Stimulated activated CD8-positive, alpha-beta memory T cell treated with anti-CD3 and anti-CD28 coated beads, Interleukin-7, amount 100 ng/mL, for 4 hours (primary cell): ENCODE data around the gene SNPH.

Source experiments
- DNase-seq, 2 donors: peaks; one replicate each; pipeline ENCODE4 v3.0.0-alpha.2; 2020; ENCODE audit warnings: low read depth in 2 of 2

SNPH gene

DNA sequence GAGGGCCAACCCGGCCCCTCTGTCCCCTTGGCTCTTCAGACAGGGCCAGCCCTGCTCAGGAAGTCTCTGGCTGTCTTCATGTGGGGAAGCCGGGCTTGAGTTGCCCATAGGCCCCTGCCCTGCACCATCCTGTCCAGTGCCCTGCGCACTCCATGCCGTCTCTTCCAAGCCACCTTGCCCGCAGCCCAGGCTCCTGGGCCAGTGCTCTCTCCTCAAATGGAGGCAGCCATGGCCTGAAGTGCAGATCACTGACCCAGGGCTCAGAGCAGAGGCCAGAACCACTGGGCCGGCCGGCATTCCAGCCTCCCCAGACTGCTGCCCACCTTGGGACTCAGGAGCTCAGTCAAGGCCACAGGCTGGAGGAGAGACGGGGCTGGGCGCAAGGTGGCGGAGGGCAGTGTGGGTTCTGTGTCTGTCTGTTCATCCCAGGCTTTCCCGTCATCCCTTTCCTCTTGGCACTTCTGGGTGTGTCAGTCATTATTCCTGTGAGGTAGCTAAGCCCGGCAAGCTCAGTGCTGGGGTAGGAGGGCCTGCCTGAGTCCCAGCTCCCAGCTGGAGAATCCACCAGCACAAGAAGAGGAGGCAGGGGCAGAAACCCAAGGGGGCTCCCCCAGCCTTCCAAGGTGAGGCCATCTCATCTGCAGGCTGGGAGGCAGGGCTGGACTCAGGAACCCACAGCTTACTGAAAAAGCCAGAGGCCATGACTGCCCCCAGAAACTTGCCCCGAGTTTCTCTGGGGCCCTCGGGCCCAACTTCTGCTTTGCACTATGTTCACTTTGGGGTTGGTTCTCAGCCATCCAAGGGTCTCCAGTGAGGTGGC, 40.4 kb downstream of the SNPH start:
- no peak for DNase-seq

DNA sequence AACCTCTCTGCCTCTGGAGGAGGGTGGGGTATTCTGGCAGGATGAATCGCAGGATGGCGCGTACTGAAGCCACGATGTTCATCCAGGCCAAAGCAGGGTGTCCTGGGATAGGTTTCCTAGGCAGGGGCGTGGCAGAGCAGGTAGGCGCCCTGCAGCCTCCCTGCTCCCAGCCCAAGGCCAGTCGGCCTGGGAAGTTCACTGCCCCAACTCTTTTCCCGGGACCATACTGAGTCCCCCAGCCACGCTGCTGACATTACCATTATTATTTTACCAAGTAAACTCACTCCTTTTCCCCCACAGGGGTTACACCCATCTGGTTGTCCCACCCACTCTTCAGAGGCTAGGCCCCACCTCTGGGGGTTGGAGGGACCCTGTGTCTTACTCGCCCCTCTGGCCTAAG, 41.1 kb downstream of the SNPH start:
- DNase-seq: no peak

DNA sequence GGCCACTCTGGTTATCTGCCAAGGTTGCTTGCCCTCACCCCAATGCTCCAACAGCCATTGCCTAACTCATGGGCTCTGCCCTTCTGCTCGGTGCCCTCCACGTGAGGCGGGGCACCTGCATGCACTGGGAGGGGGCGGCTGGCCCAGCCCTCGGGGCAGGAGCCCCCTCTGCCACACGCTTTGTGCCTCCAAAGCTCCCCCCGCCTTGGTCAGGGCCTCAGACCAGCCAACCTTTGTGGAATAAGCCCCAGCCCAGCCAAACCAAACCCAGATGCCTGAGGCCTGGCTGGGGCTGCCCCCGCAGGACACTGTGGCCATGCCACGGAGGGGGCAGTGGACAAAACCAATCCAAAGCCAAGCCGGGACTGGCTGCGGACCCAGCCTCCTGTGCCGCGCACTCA, 41.5 kb downstream of the SNPH start:
- no peak for DNase-seq

DNA sequence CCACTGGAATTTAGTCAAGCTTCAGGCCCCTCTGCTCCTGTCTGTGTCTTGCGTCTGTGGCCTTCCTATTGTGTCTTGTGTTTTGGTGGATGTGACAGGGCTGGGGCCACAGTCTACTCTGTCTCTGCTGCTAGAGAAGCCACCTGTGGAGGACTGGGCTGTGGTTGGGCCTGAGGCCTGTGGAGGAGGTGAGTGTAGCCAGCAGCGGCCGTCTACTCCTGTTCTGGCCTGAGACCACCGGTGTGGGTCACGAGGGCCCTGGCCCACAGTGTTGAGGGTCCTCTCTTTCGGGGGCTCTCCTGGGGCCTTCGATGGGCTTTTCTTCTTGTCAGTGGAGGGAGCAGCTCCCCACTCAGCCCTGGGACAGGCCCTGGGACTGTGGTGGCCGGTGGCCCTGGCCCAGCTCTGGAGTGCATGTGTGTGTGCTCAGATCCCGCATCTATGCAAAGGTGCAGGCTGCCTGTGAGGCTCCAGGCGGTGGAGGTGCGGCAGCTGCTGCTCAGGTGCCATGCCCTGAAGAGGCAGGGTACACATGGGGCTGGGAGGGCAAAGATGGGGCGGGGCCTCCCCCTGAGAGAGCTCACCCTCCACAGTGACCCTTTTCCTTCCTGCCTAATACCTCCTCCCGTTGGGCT, 42.1 kb downstream of the SNPH start:
- no peak for DNase-seq

DNA sequence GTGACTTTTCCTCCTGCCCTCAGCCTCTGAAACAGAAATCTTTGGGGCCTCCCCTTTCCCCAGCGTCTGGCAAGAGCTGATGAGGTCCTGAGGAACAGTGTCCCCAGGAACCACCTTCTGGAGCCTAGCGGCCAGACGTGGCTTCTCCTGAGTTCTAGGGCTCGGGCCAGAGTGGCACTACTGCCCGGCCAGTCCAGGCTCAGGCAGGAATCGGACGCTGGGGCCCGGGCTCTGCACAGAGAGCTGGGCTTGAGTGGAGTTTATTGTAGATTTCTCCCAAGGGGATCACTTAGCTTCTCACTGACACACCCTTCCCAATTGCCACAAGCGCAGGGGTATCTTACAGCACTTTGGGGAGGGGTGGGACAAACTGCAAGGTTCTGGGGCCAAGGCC, 42.6 kb downstream of the SNPH start:
- DNase-seq: no peak

DNA sequence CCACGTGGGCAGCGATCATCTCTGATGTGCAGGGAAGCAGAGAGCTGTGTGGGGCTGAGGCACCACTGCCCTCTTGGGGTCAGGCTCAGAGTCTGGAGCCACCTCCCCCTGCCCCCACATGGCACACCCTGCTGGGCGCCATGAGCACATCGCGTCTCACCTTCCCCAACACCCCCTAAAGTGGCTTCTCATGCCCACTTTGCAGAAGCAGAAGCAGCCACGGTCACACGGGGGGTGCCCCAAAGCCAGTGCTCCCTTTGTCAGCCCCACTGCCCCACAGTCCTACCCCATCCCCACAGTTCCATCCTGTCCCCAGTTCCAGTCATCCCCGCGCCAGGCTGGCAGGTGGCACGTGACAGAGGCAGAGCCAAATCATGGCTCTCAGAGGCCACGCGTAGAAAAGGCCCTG, 43.3 kb downstream of the SNPH start:
- no peak for DNase-seq

DNA sequence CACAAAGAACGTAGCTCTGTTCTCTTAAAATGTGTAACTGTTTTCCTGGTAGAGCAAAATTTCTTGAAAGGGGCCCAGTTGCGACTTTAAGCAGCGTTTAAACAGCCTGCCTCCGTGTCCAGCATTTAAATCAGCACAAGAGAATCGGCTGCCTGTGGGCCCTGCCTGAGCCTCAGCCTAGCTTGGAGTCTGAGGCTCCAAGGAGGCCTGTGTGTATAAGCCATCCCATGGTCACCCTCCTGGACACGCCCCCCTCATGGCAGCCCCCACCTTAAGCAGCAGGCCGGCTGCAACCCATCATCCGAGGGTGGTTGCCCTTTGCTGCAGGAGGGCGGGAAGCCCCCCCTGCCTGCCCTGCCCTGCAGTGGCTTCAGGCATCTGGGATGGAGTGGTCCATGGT, 44.0 kb downstream of the SNPH start:
- no peak for DNase-seq

DNA sequence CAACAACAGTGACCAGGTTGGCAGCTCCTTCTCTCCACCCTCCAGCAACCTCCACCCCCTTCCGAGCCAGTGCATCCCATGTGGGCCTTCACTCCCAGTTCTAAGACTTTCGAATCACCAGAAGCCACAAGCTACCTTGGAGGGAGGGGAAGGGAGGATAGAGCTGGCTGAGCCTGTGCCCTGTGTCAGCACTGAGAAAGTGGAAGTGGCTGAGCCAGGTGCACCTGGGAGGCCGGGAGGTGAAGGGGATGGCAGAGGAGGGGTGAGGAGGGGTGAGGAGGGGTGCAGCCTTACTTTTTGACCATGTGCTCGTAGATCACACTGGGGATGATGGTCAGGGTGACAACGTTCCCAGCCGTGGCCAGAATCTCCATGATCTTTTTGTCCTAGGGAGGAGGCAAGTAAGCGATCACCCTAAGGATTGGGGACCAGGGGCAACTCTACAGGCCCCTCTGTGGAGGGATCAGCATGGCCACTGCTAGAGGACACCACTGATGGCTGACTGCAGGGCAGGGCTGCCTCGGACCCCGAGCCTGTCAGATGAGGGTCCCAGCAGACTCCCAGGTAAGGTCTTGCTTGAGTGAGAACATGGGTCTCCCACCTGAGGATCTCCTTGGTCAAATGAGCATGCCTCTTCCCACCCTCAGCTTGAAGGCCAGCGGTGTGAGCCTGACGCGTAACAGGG, 44.6 kb downstream of the SNPH start:
- no peak for DNase-seq

DNA sequence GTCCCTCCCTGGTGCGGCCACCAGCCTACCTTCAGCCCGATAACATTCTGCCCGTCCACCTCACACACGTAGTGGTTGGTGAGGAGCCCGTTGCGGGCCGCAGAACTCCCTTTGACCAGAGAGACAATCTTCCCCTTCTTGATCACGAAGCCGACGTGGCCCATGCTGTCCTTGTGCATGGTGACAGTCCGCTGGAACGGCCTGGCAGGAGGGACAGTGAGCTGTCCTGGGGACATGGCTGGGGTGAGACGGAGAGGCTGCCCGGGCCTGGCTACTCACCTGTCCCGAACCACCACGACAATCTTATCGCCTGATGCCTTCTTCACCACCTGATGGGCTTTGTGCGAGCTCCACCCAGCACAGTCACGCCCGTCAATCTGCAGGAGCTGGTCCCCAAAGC, 46.2 kb downstream of the SNPH start:
- DNase-seq: no peak

DNA sequence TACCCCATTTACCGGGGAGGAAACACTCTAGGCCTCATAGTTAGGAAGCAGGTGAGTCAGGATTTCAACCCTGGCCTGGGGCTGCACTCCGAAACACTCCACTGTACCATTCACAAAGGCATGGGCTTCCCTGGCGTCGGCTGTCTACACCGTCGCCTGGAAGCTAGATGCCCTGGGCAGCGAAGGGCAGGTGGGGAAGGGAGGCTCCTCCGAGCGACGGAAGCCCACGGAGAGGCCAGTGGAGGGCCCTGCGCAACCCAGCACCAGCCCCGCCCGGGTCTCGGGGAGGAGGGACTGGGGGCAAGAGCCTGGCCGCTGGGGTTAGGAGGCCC, 46.8 kb downstream of the SNPH start:
- DNase-seq: no peak

DNA sequence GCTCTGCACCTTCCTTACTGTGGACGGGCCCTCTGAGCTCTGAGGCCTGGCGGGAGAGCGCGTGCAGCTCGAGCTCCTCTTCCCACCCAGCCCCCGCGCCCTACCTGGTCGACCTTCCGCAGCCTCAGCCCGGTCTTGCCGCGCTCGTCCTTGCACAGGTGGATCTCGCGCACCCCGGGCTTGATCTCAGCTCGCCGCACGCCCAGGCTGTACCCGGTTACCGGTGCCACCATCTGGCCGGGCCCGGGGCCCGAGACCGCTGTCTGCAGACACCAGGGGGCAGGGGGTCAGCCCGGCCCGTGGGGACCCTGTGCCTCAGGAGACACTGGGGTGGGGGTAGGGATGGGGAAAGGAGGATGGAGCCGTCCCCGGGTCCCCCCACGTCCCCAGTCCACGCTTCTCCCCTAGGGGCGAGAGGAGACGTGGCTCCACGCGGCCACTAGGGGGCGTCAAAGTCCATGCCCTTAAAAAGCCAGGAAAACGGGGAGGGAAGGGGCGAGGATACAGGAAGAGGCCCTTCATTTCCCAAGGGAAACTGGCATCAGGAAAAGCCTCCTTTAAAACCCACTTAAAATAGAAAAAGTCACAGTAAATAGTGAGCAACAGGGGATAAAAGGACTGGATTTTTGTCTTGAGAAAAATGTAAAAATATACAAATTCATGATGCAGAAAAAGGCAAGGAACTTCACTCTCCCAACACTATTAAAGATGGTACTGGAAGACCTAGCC, 47.3 kb downstream of the SNPH start:
- DNase-seq: peak; percentile 35 to 38

DNA sequence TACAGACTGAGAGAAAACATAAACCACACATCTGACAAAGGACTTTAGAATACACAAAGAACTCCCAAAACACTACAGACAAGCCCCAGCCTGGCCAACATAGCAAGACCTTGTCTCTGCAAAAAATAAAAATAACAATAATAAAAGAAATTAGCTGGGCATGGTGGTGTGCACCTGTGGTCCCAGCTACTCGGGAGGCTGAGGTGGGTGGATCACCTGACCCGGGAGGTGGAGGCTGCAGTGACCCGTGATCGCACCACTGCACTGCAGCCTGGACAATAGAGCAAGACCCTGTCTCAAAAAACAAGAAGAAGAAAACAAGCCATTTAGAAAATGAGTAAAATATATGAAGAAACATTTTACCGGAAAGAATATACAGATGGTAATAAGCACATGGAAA, 49.7 kb downstream of the SNPH start:
- no peak for DNase-seq

DNA sequence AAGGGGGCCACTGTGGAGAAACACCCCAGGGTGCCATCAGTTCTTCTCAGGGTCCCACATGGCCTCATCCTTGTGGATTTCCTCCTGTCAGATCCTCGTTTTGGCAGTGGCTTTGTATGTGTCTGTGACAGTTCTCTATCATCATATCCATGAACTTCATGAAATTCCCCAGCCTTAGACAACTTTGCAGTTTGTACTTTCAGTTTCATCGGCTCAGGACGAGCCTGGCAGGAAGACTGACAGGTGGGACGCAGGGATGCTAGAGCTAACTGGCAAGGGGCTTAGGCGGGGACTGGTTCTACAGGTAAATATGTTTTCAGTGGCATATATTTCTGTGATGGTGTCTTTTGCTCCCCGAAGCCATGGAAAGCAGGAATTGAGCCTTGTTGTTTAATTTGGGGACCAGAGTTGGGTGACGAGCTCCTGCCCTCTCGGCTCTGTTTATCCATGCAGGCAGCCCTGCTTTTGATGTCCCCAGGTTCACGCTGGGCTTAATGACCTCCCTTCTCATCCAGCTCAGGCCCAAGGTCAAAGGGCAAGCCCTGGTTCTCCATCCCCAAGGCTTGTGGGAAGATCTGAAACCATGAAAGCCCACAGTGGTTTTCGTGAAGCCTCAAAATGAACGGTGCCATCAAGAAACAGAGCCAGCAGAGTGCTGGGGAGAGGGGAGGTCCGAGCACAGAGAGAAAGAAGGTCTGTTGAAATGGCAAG, 51.6 kb downstream of the SNPH start:
- DNase-seq: no peak

DNA sequence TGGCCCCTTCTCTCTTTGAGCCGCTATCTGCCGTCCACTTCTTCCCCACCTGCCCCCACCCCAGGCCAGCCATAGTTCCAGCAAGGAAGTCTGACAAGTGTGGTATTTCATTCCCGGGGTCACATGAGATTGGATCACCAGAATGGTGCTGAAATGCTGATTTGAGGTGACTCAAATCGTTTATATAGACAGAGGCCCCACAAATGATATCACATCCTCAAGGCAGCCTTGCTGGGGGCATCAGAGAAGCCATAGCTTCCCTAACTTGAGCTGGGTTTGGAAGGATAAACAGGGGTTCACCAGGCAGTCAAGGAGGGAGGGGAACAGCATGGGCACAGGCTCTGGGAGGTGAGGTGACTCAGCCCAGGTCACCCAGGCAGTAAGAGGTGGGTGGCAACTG, 53.0 kb downstream of the SNPH start:
- no peak for DNase-seq

DNA sequence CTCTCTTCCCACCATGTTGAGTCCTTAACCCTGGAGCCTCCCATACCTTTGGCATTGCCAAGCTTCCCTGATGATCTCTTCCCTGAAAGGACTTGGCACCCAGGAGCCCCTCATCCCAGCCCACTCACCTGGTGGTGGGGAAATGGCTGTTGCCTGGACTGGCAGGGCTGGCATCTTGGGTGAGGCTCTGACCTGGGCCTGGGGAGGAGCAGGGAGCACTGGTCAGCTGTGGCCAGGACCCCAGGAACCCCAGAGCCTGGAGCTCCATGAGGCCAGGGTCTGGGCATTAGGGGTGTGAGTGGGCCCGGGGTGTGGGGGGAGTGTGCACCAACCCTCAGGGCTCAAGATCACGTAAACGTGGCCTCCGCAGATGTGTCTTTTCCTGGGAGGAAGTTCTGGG, 53.4 kb downstream of the SNPH start:
- DNase-seq: no peak

DNA sequence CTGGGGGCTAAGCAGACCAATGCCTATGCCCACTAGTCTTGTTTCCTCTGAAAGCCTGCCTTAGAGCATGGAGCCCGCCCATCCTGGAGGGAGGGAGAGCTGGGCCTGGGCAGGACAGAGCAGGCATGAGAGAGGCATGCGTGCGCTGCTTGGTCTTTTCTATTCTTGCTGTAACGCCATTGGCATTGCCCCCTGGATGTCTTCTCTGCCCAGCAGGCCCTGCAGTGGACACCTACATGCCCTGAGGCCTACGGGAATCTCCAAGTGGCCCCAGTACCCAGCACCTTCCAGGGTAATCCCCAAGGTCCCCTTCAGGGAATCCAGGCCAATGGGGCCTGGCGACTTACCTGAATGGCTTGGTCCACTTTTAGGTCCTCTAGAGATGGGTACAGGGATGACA, 53.9 kb downstream of the SNPH start:
- DNase-seq: no peak

DNA sequence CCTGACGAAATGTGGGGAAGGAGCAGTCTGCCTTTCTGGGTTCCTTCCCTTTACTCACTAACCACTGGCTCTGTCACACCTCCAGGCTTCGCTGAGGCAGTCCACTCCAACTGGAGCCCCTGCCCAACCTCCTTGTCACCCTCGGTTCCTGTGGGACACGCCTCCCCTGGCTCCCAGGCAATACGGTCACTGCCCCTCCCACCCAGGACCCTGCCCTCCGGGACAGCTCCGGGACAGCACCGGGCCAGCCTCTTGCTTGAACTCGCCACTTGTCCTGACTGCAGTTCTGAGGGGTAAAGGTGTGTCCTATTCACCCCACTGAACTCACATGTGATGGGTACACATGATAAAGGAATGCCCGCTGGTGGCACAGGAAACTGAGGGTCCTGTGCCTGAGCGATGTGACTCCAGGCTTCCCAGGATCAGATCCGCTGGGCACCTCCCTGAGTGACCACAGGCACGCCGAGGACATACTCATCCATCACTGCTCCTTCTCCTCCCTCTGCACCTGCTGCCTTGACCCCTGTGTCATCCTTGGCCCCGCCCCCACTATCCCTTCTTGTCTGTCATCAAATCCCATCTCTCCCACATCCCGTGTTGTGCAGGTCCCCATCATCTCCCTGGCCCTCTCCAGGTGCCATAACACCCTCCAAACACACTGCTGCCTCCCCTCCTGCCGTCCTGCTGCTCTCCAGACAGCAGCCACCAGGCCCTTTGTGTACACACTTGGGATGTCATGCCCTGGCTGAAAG, 55.0 kb downstream of the SNPH start:
- DNase-seq: no peak

DNA sequence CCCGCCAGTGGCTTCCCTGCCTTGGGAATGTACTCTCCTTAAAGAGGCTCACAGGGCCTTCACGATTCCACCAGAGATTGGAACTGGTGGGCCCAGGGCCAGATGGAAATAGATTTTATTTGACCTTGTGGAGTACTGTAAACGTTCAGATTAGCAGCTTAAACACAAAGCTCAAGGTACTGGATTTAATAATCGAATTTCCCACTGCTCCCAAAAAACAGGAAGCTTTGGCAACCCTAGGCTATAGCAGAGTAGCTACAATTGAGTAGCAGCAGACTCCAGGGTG, 55.5 kb downstream of the SNPH start:
- DNase-seq: no peak

DNA sequence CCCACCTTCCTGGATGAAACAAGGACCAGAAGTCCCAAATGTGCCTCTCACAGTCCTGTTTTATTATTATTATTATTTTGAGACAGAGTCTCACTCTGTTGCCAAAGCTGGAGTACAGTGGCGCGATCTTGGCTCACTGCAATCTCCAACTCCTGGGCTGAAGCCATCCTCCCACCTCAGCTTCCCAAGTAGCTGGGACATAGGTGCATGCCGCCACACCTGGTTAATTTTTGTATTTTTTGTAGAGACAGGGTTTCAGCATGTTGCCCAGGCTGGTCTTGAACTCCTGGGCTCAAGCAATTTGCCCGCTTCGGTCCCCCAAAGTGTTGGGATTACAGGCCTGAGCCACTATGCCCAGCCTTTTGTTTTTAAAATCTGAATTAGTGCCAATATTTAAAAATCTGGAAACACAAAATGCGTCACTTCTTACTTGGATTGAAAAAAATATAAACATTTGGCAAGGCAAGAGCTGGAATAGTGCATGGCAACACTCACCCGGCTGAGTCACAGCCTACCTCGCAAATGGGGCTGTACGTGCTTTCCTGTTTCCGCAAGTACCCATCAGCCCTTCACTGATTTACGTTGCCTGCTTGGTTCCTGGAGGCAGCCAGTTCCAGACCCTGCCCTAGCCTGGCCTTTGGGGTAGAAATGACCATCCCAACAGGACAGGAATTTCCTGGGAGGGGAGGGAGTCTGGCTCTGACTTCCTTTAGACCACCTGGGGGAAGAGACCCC, 56.6 kb downstream of the SNPH start:
- no peak for DNase-seq

DNA sequence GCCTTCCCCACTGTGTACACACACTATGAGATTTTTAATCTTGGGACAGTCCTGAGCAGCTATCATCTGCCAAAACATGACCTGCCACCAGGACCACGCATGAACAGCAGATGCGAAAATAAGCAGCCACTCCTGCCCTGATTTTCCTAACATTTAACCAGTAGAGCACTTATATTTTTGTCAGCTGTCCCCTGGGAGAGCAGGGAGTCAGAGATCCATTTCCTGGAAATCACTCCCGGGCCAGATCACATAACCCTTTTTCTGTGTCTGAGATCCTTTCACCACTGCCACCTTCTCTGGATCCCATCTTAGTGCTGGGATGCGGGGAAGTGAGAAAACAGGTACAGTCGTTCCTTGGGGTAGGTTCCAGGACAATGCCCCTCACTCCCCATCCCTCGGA, 57.2 kb downstream of the SNPH start:
- no peak for DNase-seq
